GM19463 (cell line): ENCODE measurements around the gene CLDN6.
A peak's percentile ranks its signal among the peaks of the same experiment; 100 is the strongest.

Source experiments
- ATAC-seq: cut with Tn5 transposase; IDR thresholded peaks from one replicate; pipeline ENCODE4 v1.9.1; 2021; ENCODE audit warnings: mild to moderate bottlenecking, moderate library complexity; ENCODE audit not compliant: unreplicated experiment

The CLDN6 gene

GRCh38 chr16:2974319-2975056, 43.5 kb downstream of the CLDN6 start:
- ATAC-seq, result no peak

- no peak for ATAC-seq
Measured at GRCh38 chr16:2973605-2974318, 44.2 kb downstream of the CLDN6 start.

GRCh38 chr16:2973093-2973492, 44.9 kb downstream of the CLDN6 start:
- no peak for ATAC-seq

DNA sequence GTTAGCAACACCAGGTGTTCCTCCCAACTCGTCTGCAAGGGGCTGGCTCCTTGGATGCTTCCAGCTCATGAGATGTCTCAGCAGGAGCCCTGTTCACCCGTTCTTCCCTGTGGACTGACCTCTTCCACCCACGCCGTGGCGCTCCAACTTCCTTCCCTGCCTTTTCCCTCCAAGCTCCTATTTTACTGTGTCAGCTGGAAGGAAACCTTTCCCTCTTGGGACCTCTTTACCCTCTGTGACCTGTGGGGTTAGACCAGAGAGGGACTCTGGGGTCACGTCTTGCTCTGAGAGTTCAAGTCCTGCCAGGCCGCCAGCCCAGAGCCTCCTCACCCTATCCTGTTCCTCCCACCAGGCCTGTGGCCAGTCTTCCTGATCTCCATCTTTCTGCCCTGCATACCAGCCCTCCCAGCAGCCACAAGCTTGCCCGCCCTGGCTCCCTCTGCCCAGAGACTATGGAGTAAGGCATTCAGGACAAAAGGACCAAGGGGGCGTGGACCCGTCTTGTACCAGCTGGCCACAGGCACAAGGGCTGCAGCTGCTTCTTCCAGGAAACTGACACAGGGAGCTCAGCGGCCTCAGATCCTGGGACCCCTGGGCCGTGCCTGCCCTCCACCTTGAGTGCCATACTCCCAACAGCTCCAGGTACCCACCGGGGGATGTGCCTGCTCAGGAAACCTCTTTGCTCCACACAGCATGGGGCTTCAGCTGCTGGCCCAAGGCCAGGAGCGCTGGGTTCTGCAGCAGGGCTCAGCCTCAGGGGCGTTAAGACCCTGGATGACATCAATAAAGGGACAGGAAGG, 45.8 kb downstream of the CLDN6 start:
- no peak for ATAC-seq

DNA sequence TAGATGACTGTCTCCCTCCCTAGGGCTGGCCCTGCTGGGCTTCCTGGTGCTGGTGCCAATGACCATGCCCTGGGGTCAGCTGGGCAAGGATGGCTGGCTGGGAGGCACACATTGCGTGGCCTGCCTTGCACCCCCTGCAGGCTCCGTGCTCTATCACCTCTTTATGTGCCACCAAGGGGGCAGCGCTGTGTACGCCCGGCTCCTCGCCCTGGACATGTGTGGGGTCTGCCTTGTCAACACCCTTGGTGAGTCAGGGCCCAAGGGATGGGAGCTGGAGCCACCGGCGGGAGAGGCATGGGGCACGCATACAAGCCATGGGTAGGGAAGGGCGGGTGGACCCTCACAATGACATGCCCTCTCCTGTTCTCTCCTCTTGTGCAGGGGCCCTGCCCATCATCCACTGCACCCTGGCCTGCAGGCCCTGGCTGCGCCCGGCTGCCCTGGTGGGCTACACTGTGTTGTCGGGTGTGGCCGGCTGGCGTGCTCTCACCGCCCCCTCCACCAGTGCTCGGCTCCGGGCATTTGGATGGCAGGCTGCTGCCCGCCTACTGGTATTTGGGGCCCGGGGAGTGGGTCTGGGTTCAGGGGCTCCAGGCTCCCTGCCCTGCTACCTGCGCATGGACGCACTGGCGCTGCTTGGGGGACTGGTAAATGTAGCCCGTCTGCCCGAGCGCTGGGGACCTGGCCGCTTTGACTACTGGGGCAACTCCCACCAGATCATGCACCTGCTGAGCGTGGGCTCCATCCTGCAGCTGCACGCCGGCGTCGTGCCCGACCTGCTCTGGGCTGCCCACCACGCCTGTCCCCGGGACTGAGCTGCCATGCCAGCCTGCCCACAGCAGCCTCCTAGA, 46.6 kb downstream of the CLDN6 start:
- ATAC-seq, result no peak

- no peak for ATAC-seq
Measured at GRCh38 chr16:2970563-2970962, 47.4 kb downstream of the CLDN6 start.

DNA sequence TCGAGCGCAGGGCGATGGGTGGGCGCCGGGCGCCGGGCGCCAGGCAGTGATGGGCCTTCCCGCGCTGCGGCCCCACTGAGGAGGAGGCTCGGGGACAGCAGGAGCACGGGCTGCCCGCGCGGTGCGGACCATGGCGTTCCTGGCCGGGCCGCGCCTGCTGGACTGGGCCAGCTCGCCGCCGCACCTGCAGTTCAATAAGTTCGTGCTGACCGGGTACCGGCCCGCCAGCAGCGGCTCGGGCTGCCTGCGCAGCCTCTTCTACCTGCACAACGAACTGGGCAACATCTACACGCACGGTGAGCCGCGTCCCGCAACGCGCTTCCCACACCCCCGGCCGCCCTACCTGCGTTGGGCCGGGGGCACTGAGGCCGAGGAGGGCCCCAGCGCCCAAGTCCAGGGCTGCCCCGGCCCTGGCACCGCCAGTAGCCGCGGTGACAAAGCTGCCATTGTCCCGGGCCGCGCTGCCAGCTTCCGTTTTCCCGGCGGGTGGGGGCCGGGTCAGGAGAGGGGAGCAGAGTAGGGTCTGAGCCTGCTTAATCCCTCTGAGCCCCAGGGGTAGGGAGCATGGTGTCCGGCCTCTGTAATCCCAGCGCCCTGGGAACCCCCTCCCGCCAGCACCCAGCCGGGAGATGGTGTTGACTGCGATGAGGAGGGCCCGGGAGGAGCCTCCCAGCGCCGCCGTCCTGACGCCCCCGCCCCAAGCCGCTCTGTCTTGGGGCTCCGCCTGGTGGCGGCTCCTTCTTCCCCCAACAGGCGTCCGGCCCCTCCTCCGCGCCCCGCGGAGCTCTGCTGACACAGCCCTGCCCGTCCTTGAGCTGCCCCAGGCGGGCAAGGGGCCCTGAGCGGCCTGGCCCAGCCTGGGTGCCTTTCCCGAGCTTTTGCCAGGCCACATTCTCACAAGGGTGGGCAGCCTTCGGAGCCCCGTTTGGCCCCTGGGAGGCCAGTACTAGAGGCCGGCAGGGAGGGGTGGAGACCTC, 48.1 kb downstream of the CLDN6 start:
- peak; percentile 45 for ATAC-seq

DNA sequence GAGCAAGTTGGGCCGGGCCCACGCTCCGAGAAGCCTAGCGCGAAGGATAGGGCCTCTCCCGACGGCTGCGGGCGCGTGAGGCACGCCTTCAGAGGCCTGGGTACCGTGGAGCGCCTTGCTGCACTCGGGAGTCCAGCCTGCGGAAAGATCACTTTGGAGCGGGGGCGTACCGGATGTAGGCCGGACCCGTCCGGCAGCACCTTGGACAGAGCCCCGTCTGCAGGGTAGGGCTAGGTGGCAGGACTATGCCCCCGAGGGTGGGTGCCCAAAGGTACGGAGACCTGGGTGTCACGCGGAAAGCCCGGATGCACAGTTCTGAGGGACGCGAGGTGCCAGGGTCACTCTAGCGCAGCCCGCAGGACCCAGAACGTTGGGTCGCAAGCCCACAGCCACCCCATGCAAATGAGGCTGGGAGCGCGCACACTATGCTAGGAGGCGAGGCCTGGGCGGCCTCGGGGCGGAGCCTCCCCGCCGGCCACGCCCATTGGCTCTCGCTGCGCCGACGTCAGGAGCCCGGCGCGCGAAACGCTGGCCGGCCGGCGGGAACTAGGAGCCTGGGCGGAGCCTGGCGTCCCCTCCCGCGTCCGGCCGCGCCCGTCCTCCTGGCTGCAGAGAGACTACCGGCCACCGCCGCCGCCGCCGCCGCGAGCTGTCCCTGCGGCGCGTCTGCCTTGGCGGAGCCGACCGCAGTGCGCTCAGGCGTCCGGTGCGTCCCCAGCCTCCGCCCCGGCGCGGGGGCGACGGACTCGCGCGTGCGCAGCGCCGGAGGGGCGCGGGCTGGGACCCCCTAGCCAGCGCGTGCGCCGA, 49.0 kb downstream of the CLDN6 start, which contains the start of gene PAQR4:
PAQR4 (plus strand) TSS at position 611 of the 807 bp plus-strand sequence. CDS start 327 bp downstream, outside the sequence.
- ATAC-seq, result peak; percentile 74

DNA sequence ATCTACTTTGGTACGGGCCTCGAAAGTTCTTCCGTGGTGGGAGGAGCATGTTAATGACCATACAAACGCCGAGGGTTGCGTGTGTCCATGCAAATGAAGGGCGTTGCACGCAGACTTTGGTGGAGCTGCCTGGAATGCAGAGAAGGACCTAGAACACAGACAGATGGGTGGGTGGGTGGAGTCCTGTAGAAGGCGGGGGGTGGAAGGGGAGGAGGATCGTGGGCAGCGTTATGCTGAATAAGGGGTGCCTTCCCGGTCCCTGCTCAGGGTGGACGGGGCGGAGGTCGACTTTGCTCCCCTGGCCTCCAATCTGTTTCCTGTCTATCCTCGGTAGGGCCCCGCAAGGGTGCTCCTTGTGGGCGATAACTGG, 49.6 kb downstream of the CLDN6 start:
- no peak for ATAC-seq

DNA sequence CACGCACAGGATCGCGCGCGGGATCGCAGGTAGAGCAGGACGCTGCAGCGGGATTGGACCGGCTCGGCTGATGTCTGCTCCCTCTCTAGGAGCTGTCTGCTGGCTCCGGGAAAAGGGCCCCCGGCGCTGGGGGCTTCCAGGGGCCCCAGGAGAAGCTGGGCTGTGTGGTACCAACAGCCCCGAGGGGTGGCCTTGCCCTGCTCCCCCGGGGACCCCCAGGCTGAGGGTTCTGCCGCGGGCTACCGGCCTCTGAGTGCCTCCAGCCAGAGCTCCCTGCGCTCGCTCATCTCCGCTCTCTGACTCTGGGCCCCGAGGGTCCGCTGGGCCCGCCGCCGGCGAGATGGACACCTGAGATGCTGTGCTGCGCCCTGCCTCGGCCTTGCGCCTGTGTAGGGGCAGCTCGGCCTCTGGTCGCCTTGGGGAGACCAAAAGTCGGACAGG, 50.2 kb downstream of the CLDN6 start:
- ATAC-seq, result no peak

GRCh38 chr16:2967211-2967631, 50.8 kb downstream of the CLDN6 start:
- ATAC-seq, result no peak

DNA sequence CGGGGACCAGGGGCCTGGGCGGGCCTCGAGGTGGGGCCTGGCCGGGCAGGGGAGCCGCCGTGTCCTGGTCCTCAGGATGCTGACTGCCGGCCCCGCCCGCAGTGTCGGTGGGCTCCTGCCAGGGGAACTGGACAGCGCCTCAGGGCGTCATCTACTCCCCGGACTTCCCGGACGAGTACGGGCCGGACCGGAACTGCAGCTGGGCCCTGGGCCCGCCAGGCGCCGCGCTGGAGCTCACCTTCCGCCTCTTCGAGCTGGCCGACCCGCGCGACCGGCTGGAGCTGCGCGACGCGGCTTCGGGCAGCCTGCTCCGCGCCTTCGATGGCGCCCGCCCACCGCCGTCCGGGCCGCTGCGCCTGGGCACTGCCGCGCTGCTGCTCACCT, 51.2 kb downstream of the CLDN6 start:
- no peak for ATAC-seq

DNA sequence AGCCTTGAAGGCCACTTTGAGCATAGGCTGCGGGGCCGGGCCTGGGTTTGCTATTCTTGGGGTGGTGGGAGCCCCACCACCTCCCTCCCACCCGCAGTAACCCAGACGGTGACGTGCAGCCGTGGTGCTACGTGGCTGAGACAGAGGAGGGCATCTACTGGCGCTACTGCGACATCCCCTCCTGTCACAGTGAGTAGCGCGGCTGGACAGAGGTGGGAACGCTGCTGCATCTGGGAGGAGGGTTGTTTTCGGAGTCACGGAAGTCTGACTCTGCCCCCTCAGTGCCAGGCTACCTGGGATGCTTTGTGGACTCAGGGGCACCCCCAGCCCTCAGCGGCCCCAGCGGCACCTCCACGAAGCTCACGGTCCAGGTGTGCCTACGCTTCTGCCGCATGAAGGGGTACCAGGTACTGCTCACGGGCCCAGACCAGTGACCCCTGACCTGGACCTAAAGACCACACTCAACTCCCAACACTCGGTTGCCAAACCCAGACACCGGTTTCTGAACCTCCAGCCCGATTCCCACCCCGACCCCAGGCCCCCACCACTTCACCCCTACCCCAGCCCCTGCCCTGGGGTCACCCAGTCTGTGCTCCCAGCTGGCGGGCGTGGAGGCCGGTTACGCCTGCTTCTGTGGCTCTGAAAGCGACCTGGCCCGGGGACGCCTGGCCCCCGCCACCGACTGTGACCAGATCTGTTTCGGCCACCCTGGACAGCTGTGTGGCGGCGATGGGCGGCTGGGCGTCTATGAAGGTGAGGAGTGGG, 51.8 kb downstream of the CLDN6 start:
- no peak for ATAC-seq
